GM23338 (cell line): ENCODE measurements around the gene CMYA5. TPM values are rescaled to one million over a fixed set of nuclear protein-coding genes. Genes with fewer than 3 reads are reported as not detected.
A peak's percentile ranks its signal among the peaks of the same experiment; 100 is the strongest.

ENCODE experiments used
- ATAC-seq: fragments of 200-7000 bp; cut with Tn5 transposase; 3 replicates; pipeline ENCODE4 v1.9.1; 2020
- DNase-seq: peaks from one replicate; pipeline ENCODE4 v3.0.0-alpha.2; 2015; ENCODE audit warnings: low spot score
- H2AFZ ChIP-seq: fragments of 200-600 bp; sonication (generic); 2 replicates; pipeline ENCODE4 v1.8.0; 2016; ENCODE audit warnings: antibody characterized with exemption, mild to moderate bottlenecking, moderate library complexity
- H3F3A ChIP-seq: fragments of 200-600 bp; sonication (generic); replicated peaks from 2 replicates; pipeline ENCODE4 v1.8.0; 2017; ENCODE audit warnings: antibody characterized with exemption, mixed run types, low read depth
- H3K27ac ChIP-seq: fragments of 200-600 bp; sonication (generic); 2 replicates; pipeline ENCODE4 v1.6.1; 2016; ENCODE audit warnings: low read depth
- H3K27me3 ChIP-seq: fragments of 200-600 bp; sonication (generic); 2 replicates; pipeline ENCODE4 v1.8.0; 2016; ENCODE audit warnings: mild to moderate bottlenecking, mixed run types, moderate library complexity; ENCODE audit not compliant: insufficient read depth
- H3K36me3 ChIP-seq: fragments of 200-600 bp; sonication (generic); 2 replicates; pipeline ENCODE4 v1.8.0; 2016; ENCODE audit warnings: mild to moderate bottlenecking; ENCODE audit not compliant: insufficient read depth
- H3K4me1 ChIP-seq: fragments of 200-600 bp; sonication (generic); 2 replicates; pipeline ENCODE4 v1.8.0; 2016; ENCODE audit warnings: mild to moderate bottlenecking, moderate library complexity; ENCODE audit not compliant: insufficient read depth
- H3K4me2 ChIP-seq: fragments of 200-600 bp; sonication (generic); 2 replicates; pipeline ENCODE4 v1.7.1; 2017; ENCODE audit warnings: mixed run types
- H3K4me3 ChIP-seq: fragments of 200-600 bp; sonication (generic); 2 replicates; pipeline ENCODE4 v1.6.1; 2016; ENCODE audit warnings: mixed run types
- H3K79me2 ChIP-seq: fragments of 200-600 bp; sonication (generic); replicated peaks from 2 replicates; pipeline ENCODE4 v1.8.0; 2017; ENCODE audit warnings: mild to moderate bottlenecking; ENCODE audit not compliant: insufficient read depth
- H3K9me2 ChIP-seq: fragments of 200-600 bp; sonication (generic); 2 replicates; pipeline ENCODE4 v1.8.0; 2017; ENCODE audit not compliant: insufficient read depth
- H4K20me1 ChIP-seq: fragments of 200-600 bp; sonication (generic); replicated peaks from 2 replicates; pipeline ENCODE4 v1.8.0; 2017; ENCODE audit warnings: mild to moderate bottlenecking; ENCODE audit not compliant: insufficient read depth
- H3K27ac Mint-ChIP-seq: 2 replicates; pipeline ENCODE4 v1.8.0; 2020; ENCODE audit warnings: inconsistent platforms, mild to moderate bottlenecking, moderate library complexity, mixed read lengths
- H3K27me3 Mint-ChIP-seq: 3 replicates; pipeline ENCODE4 v1.8.0; 2022; ENCODE audit warnings: low read depth, mild to moderate bottlenecking, moderate library complexity, mixed read lengths, inconsistent platforms; ENCODE audit not compliant: insufficient read depth, poor library complexity
- H3K36me3 Mint-ChIP-seq: 3 replicates; pipeline ENCODE4 v1.8.0; 2021; ENCODE audit warnings: low read depth, mild to moderate bottlenecking, inconsistent platforms, moderate library complexity, mixed read lengths
- H3K4me1 Mint-ChIP-seq: 3 replicates; pipeline ENCODE4 v1.8.0; 2020; ENCODE audit warnings: mild to moderate bottlenecking, inconsistent platforms, mixed read lengths
- H3K4me3 Mint-ChIP-seq: 3 replicates; pipeline ENCODE4 v1.8.0; 2021; ENCODE audit warnings: moderate library complexity, mild to moderate bottlenecking, inconsistent platforms, mixed read lengths
- H3K9me3 Mint-ChIP-seq: 3 replicates; pipeline ENCODE4 v1.8.0; 2020; ENCODE audit warnings: moderate library complexity, mild to moderate bottlenecking, inconsistent platforms, mixed read lengths
- CREB1 ChIP-seq: fragments of 250-450 bp; sonication (Bioruptor Pico); IDR thresholded peaks from 2 replicates; pipeline ENCODE4 v1.5.0; 2020; ENCODE audit warnings: low read depth, mild to moderate bottlenecking, moderate library complexity
- ETS1 ChIP-seq: IDR thresholded peaks from 2 replicates; pipeline ENCODE4 v1.6.1; 2016; ENCODE audit warnings: antibody characterized with exemption
- EZH2 ChIP-seq: fragments of 200-600 bp; sonication (generic); IDR thresholded peaks from one replicate; pipeline ENCODE4 v1.8.0; 2017; ENCODE audit warnings: antibody characterized with exemption, mild to moderate bottlenecking, low read depth; ENCODE audit not compliant: unreplicated experiment
- EZH2phosphoT487 ChIP-seq: fragments of 200-600 bp; sonication (generic); IDR thresholded peaks from one replicate; pipeline ENCODE4 v1.8.1; 2018; ENCODE audit warnings: antibody characterized with exemption; ENCODE audit not compliant: unreplicated experiment
- JUNB ChIP-seq: IDR thresholded peaks from one replicate; pipeline ENCODE4 v1.6.1; 2016; ENCODE audit warnings: antibody characterized with exemption; ENCODE audit not compliant: unreplicated experiment
- NANOG ChIP-seq: IDR thresholded peaks from 2 replicates; pipeline ENCODE4 v1.6.1; 2016; ENCODE audit warnings: antibody characterized with exemption, borderline replicate concordance
- POLR2AphosphoS5 ChIP-seq: IDR thresholded peaks from 2 replicates; pipeline ENCODE4 v1.6.1; 2016; ENCODE audit warnings: antibody characterized with exemption, low read depth
- REST ChIP-seq: IDR thresholded peaks from one replicate; pipeline ENCODE4 v1.6.1; 2018; ENCODE audit warnings: antibody characterized with exemption; ENCODE audit not compliant: unreplicated experiment
- STAT1 ChIP-seq: IDR thresholded peaks from one replicate; pipeline ENCODE4 v1.6.1; 2016; ENCODE audit warnings: antibody characterized with exemption; ENCODE audit not compliant: unreplicated experiment
- ZNF114 ChIP-seq: fragments of 250-450 bp; sonication (Bioruptor Pico); IDR thresholded peaks from 2 replicates; pipeline ENCODE4 v1.5.0; 2020; ENCODE audit warnings: mild to moderate bottlenecking, moderate library complexity
- ZNF331 ChIP-seq: fragments of 250-450 bp; sonication (Bioruptor Pico); IDR thresholded peaks from 2 replicates; pipeline ENCODE4 v1.5.0; 2020; ENCODE audit warnings: low read depth, mild to moderate bottlenecking, moderate library complexity
- polyA plus RNA-seq: library from polyadenylated mRNA; unstranded; fragments of >200 nt; fragmentation: Nextera tagmentation; extraction: Ambion mirVana; gene quantifications from 2 replicates; pipeline ENCODE4 v1.2.1, GENCODE V29; 2016
- total RNA-seq: library from RNA; depleted of rRNA; stranded (reverse); fragments of >200 nt; shearing (Covaris generic); gene quantifications from 2 replicates; pipeline ENCODE4 v1.2.3, GENCODE V29; 2014

Gene CMYA5
- total and polyA plus RNA-seq, 2 experiments from 2014 or later, result 0.45 to 0.49 TPM

GRCh38 chr5:79754865-79755555 lies 65.4 kb downstream of the CMYA5 start (continued):
- no peak for TF ChIP-seq REST
- no peak for TF ChIP-seq ZNF114 (CRISPR knock-in tag)
- no peak for TF ChIP-seq ZNF331 (CRISPR knock-in tag)
- no peak for TF ChIP-seq EZH2phosphoT487
- no peak for TF ChIP-seq EZH2
- TF ChIP-seq CREB1 (CRISPR knock-in tag), result no peak
- no peak for TF ChIP-seq ETS1
- TF ChIP-seq POLR2AphosphoS5, result no peak
- TF ChIP-seq STAT1, result no peak

- H2AFZ ChIP-seq, result 0 out of 2 replicates have a peak overlapping the region, but pooled peaks have one; percentile 53
- H3K4me2 ChIP-seq, result no peak overlapping the region
- DNase-seq, result no peak
These were observed 66.4 kb downstream of the CMYA5 start for GRCh38 chr5:79756076-79756475.

More at GRCh38 chr5:79756076-79756475, 66.4 kb downstream of the CMYA5 start:
- Histone ChIP-seq H3K4me3 (no peak overlapping the region), H3K79me2 (no peaks in the 10 kb centered on the region), H3K27me3 (no peaks in the 10 kb centered on the region), H3K4me1 (peaks cover 6% of the 10 kb centered on the region), H3K9me2 (no peaks in the 10 kb centered on the region), H4K20me1 (no peaks in the 10 kb centered on the region), H3F3A (no peaks in the 10 kb centered on the region), H3K27ac (no peak overlapping the region), H3K36me3 (no peaks in the 10 kb centered on the region)
- ATAC-seq, result no peak
- no peak for TF ChIP-seq ETS1
- no peak for TF ChIP-seq NANOG
- no peak for TF ChIP-seq JUNB
- TF ChIP-seq EZH2phosphoT487, result no peak
- TF ChIP-seq ZNF114 (CRISPR knock-in tag), result no peak
- TF ChIP-seq STAT1, result no peak
- Mint-ChIP-seq H3K27me3 (peaks cover 2% of the 10 kb centered on the region), H3K27ac (no peak overlapping the region), H3K4me1 (peaks cover 6% of the 10 kb centered on the region), H3K4me3 (no peak overlapping the region), H3K36me3 (no peaks in the 10 kb centered on the region), H3K9me3 (no peaks in the 10 kb centered on the region)
